Measurements from ENCODE around the gene CABP4.

The CABP4 gene

GRCh38 chr11:67455054-67455453 is at the start of gene CABP4:
Gene CABP4, plus strand, starts transcription at chr11:67455354. Its CDS starts 70 bp downstream, at chr11:67455424.
- DNase-seq (ENCODE audit: extremely low read depth in 1 of 2, low read depth in 1 of 2), result no peak

GRCh38 chr11:67405688-67406339 is 49.3 kb upstream of the CABP4 start:
- no peak for DNase-seq (ENCODE audit: extremely low read depth in 1 of 2, low read depth in 1 of 2)

DNA sequence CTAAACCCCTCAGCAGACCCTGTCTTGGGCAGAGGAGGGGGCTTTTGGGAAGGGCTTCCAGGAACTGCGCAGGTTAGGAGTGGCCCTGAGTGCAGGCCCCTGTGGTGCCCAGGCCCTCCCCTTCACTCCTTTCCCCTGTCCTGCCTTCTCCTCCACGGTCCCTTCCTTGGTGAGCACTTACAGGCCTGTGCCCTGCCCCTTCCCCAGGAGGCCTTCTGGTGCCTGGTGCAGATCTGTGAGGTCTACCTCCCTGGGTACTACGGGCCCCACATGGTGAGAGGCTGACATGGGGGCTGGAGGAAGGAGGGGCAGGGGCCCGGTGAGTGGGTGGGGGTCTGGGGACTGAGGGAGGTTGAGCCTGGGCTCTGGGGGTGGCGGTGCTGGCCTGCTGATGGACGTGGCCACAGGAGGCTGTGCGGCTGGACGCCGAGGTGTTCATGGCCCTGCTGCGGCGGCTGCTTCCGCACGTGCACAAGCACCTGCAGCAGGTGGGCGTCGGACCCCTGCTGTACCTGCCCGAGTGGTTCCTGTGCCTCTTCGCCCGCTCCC is 48.7 kb upstream of the CABP4 start:
- no peak for DNase-seq (ENCODE audit: extremely low read depth in 1 of 2, low read depth in 1 of 2)

DNA sequence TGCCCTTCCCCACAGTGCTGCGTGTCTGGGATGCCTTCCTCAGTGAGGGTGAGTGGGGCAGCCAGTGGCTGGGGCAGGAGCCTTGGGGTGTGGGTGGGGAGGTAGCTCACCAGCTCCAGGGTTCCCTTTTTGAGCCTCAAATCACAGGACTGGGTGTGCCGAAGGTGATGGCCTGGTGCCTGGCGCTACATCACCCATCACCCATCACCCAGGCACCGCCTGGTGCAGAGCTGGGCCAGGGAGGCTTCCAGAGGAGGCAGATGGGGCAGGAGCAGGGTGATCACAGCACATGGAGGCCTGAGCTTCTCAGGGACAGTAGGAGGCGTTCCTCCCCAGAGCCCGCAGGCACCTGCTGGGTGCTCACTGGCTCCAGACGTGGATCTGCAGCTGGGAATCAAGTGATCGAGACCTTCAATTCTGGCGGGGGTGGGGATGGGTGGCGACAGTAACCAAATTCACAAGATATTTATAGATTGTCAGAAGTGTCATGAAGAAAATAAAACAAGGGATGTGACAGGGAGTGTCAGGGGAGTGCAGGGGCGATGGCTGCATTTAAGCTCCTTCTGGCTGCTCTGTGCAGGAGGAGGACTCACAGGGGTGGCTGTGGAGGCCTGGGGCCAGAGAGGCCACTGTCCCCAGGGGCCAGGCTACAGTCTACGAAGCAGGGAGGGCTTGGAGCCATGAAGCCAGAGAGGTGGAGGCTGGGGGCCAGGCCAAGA is 48.0 kb upstream of the CABP4 start:
- no peak for DNase-seq (ENCODE audit: extremely low read depth in 1 of 2, low read depth in 1 of 2)

DNA sequence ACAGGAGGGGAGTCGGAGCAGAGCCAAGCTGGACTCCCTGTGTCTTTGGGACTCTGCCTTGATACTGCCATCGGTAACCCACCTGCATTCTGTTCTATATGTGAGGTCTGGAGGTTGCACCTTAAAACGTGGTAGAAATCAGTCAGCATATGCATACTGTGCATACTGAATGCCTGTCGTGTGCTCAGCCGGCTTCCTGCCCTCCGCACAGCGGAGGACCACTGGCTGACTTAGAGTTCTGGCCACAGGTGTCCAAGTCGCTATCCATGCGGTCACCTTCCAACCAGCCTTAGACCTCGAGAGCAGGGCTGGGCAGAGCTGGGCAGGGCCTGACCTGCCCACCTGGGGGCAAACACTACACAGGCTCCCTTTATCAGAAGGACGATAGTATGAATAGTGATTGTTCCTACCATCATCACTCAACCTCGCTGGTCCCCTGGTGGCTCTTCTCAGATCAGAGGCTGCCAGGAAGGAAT is 47.4 kb upstream of the CABP4 start:
- DNase-seq (ENCODE audit: extremely low read depth in 1 of 2, low read depth in 1 of 2), result no peak

- DNase-seq (ENCODE audit: extremely low read depth in 1 of 2, low read depth in 1 of 2), result no peak
These were observed 46.5 kb upstream of the CABP4 start for GRCh38 chr11:67408437-67409200.

DNA sequence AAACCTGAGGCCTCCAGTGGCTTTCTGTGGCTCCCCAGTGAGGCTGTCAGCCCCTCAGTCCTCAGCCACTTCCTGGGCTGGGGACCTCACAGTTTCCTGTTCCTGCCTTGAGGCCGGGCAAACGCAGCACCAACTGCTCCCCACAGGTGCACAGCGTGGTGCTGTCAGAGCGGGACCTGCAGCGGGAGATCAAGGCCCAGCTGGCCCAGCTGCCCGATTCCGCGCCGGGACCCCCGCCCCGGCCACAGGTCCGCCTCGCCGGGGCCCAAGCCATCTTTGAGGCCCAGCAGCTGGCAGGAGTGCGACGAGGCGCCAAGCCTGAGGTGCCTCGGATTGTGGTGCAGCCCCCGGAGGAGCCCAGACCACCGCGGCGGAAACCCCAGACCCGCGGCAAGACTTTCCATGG is 45.9 kb upstream of the CABP4 start:
- DNase-seq (ENCODE audit: extremely low read depth in 1 of 2, low read depth in 1 of 2), result peak in 1 of 2 donors; percentile 52

DNA sequence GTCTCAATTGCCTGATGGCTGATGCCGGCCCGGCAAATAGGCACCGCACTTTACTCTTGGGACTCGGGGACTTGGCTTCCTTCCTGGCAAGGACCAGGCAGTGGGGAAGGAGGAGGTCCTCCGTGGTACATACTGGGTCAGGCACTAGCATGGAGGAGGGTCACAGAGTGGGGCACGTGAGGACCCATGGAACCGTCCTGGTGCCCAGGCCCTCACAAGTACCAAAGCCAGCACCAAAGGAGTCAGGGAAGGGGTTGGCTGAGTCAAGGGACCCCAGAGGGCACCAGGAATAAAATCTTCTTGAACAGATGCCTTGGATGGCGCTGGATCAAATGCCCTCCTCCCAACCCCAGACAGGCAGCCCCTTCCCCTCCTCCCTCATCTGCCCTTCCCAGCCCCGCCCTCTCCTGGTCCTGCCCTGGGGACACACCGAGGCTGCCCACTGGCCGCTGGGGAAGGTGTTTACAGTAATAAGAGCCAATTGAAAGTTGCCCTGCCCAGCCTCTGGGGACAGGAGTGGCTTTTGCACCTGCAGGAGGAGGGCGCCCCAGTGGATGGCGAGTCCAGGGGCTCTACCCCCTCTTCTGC is 45.3 kb upstream of the CABP4 start:
- DNase-seq (ENCODE audit: extremely low read depth in 1 of 2, low read depth in 1 of 2), result no peak

GRCh38 chr11:67410369-67410831 is 44.8 kb upstream of the CABP4 start:
- DNase-seq (ENCODE audit: extremely low read depth in 1 of 2, low read depth in 1 of 2), result no peak

DNA sequence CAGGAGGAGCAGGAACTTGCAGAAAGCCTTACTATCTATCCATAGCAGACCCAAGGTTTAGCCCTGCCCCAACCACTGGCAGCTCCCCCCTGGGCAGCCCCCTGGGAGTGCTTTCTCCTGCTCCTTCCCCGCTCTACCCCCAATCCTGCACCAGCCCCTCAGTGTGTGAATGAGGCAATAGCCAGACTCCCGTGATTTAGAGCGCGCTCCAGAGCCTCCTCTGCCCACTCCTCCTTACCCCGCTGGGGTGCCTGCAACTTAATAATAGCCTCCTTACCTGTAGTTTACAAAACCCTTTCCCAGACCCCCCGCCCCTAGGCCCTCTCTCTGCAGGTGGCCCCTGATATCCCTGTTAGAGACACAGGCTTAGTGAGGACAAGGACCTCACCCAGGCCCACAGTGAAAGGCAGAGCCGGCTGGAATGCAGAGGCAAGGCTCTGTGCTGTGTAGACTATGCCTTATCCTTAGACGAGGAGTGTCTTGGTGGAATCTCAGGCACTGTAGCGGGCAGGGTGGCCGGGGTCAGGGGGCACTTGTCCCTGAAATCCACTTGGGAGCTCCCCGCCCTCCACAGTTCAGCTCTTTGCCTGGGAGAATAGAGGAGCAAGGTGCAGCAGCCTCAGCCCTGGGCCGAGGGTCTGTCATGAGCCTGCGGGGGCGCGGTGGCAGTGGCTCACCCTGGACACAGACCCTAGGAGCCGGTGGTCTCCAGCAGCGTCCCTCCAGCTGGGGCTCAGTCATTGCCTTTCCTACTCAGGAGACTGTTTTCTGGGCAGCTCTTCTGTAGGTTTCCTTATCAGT is 44.0 kb upstream of the CABP4 start:
- DNase-seq (ENCODE audit: extremely low read depth in 1 of 2, low read depth in 1 of 2), result no peak

GRCh38 chr11:67411785-67412152 is 43.4 kb upstream of the CABP4 start:
- no peak for DNase-seq (ENCODE audit: extremely low read depth in 1 of 2, low read depth in 1 of 2)

- no peak for DNase-seq (ENCODE audit: extremely low read depth in 1 of 2, low read depth in 1 of 2)
These were observed 42.5 kb upstream of the CABP4 start for GRCh38 chr11:67412495-67413179.

DNA sequence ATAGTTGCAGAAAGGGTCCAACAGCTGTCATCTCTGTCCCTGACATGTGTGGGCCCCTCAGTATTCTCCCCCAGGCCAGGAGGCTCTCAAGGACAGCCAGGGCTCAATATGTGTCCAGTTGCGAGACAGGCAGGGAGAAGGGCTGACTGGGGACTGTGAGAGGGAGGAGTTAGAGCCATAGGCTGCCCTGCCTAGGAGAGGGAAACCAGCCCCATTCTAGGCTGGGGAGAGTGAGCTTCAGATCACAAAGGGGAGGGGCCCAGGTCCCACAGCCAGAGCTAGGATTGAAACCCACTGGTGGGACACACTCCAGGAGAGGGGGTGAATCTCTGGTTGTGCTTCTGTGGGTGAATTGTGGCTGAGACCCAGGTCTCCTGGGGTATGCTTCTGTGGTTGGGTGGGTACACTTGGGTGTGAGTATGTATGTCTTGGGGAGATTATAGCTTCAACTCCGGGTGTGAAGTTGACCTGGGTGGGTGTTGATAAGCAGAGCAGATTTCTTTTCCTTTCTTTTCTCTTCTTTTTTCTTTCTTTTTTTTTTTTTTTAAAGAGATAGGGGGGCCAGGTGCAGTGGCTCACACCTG is 41.8 kb upstream of the CABP4 start:
- no peak for DNase-seq (ENCODE audit: extremely low read depth in 1 of 2, low read depth in 1 of 2)

DNA sequence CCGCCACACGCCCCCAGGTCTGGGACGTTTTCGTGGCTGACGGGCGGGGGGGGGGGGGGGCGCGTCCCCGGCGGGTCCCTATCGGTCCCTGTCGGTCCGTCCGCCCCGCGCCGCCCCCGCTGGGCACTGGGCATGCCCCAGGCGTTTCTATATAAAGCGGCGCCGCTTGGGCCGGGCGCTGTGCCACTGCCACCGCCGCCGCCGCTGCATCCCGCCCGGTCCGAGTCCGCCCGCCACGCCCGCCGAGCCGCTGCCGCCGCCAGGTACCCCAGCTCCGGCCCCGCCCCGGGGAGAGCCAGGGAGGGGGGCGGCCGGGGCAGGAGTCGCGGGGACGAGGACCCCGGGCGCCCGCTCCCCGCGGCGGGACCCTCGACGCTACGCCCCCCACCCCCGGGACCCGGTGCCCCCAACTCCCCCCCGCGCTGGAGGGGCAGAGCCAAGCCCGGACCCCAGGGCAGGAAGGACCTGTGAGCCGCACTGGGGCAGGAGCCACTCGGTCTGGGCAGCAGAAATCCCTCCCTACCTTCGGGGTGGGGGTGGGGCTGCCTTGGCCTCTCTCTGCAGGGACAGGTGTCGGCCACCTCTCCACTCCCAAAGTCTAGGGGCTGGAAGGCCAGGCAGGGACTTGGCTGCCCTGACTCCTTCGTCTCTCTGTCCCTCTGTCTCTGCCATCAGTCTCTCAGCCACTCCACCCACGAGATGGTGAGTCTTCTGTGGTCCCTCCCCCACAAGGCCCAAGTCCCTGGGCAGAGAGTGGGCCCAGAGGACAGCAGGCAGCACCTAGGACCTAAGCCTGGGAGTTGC is 39.5 kb upstream of the CABP4 start, which contains the start of gene CARNS1:
Gene CARNS1, plus strand, starts transcription at position 178 of the 804 bp plus-strand sequence. Its CDS starts 522 bp downstream, at position 700.
- no peak for DNase-seq (ENCODE audit: extremely low read depth in 1 of 2, low read depth in 1 of 2)

GRCh38 chr11:67416416-67417335 is 38.5 kb upstream of the CABP4 start:
- DNase-seq (ENCODE audit: extremely low read depth in 1 of 2, low read depth in 1 of 2), result peak; percentile 61 to 63

DNA sequence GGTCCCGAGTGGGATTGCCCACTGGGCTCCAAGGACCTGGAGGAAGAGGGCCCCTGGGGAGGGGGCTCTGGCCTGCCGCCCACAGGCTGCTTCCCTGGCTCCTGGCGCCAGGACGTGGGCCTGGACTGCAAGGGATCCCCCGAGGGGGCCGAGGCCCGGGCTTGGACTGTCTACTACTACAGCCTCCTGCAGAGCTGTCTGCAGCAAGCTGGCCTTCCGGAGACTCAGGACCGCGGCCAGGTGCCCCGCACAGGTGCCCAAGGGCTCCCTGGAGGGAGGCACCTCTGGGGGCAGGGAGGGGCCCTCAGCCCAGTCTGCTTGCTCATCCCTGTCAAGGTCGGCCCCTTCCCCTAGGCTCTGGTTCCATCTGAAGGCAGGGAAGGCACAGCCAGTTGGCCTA is 37.7 kb upstream of the CABP4 start:
- DNase-seq (ENCODE audit: extremely low read depth in 1 of 2, low read depth in 1 of 2), result no peak
